LNCaP clone FGC (cell line): ENCODE data around the gene NARF.

ENCODE experiments used
- DNase-seq: peaks from one replicate; pipeline ENCODE4 v3.0.0-alpha.2; 2011; ENCODE audit warnings: low read depth
- H3K4me3 ChIP-seq: 2 replicates; pipeline ENCODE4 v1.5.1; 2011; ENCODE audit warnings: mild to moderate bottlenecking, low read depth, low read length, control low read depth
- TF ChIP-seq, protein P1 (sequence below): IDR thresholded peaks from 2 replicates; pipeline ENCODE4 v1.5.1; 2012; ENCODE audit warnings: mild to moderate bottlenecking; ENCODE audit not compliant: control insufficient read depth, insufficient read depth; ENCODE audit errors: extremely low read depth

Gene NARF

GRCh38 chr17:82464567-82464929 is 6.0 kb downstream of the NARF start:
- no peak for DNase-seq
- no peak overlapping the region for H3K4me3 ChIP-seq
- TF ChIP-seq, protein P1, sequence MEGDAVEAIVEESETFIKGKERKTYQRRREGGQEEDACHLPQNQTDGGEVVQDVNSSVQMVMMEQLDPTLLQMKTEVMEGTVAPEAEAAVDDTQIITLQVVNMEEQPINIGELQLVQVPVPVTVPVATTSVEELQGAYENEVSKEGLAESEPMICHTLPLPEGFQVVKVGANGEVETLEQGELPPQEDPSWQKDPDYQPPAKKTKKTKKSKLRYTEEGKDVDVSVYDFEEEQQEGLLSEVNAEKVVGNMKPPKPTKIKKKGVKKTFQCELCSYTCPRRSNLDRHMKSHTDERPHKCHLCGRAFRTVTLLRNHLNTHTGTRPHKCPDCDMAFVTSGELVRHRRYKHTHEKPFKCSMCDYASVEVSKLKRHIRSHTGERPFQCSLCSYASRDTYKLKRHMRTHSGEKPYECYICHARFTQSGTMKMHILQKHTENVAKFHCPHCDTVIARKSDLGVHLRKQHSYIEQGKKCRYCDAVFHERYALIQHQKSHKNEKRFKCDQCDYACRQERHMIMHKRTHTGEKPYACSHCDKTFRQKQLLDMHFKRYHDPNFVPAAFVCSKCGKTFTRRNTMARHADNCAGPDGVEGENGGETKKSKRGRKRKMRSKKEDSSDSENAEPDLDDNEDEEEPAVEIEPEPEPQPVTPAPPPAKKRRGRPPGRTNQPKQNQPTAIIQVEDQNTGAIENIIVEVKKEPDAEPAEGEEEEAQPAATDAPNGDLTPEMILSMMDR: no peak

GRCh38 chr17:82465023-82465603 is 6.6 kb downstream of the NARF start:
- TF ChIP-seq, protein P1: no peak
- H3K4me3 ChIP-seq: no peak overlapping the region
- DNase-seq: no peak

GRCh38 chr17:82468692-82469091 is 10.2 kb downstream of the NARF start:
- no peak for DNase-seq
- TF ChIP-seq, protein P1: no peak
- H3K4me3 ChIP-seq: no peak overlapping the region

DNA sequence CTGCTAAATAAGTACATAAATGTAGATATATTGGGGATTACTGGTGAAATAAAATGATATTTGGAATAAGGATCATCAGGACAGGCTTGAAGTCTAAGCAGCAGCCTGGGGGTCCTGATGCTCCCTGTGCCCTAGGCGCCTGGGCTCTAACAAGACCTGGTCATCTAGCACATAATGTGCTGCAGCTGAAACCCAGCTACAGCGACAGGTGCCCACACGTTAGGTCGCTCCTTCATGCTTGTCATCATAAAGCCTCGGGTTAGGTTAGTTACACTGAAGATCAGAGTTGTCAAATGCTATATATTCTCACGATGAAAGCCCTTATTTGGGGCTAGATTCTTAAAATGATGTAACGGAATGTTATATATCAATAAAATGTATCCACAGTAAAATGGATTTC is 11.5 kb downstream of the NARF start:
- TF ChIP-seq, protein P1: no peak

DNA sequence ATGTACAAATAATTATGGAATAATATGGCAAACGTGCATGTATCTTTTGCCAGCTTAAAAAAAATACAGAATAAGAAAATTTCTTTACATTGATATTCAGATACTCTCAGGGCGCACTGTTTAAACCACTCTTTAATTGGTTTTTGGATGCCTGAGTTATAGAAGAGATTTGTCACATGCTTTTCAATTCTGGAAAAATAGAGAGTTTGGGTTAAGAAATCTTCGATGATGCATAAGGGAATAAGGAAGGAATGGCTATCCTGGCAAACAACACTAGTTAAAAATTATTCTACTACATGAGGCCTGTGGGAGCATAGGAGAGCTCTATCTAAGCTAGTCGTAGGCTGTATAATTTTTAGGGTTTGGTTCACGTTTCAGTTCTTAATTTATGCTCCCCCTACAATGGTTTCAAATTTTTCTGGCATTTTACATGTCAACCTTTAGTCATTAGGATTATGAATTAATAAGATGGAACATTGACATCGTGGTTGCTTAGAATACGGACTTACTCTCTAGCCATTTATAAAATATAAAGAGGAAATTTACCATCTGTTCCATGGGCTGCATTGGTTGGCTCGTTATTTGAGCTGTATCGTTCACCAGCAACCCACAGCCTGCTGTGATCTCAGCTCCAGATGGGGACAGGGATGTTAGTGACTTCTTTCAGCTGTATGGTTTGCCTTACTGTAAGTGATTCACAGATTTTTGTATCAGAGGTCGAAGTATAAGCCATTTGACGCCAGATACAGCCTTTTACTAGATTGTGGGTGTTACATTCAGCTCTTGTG is 15.9 kb downstream of the NARF start:
- DNase-seq: no peak
- H3K4me3 ChIP-seq: no peak overlapping the region
- TF ChIP-seq, protein P1: no peak

More for the DNA sequence above, 11.5 kb downstream of the NARF start:
- no peak overlapping the region for H3K4me3 ChIP-seq
- no peak for DNase-seq

DNA sequence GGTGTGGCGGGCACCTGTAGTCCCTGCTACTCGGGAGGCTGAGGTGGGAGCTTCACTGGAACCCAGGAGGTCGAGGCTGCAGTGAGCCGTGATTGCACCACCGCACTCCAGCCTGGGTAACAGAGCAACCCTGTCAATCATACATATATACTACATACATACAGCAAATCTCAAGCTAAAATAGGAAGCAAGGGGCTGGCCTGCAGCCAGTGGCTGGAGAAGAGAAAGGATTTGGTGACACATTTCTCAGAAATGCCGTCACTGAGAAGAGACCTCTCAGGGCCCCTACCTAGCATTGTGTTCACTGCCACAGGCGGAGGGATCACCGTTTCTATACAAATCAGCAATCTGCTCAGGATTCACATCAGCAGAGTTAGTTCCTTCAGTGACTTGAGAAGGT is 16.9 kb downstream of the NARF start:
- no peak for DNase-seq
- H3K4me3 ChIP-seq: no peak overlapping the region
- TF ChIP-seq, protein P1: no peak

DNA sequence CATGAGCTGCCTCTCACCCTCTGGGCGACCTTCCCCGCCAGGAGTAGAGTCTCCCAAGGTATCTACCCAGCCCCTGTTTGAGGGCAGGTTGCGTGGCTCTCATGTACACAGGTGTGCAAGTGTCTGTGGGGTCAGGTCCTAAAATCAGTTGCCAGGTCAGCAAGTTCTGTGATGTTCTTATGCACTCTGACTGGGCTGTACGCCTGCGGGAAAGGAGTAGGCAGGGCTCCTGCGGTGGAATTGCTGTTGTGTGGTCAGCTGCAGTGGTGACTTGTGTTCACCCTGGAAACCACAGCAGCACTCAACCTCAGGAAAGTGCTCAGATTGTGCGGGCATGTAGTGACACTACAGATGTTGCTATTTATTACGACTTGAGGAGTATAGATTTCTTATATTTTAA is 19.4 kb downstream of the NARF start:
- TF ChIP-seq, protein P1: no peak
- no peak for DNase-seq
- H3K4me3 ChIP-seq: no peak overlapping the region
